BJ (cell line): ENCODE results near the gene POMT1. TPM values are rescaled to one million over a fixed set of nuclear protein-coding genes. Genes with fewer than 3 reads are reported as not detected.

Experiments
- CTCF ChIA-PET: fragments of 350-600 bp; formaldehyde crosslinking; extraction: SDS; loops from one replicate; lab custom pipeline; 2021; ENCODE audit warnings: antibody characterized with exemption, inconsistent platforms; lab: Yijun Ruan, JAX
- POLR2A ChIA-PET: fragments of 300-600 bp; sonication (Branson Sonifier 250); formaldehyde crosslinking; extraction: SDS; loops from one replicate; lab custom pipeline; 2021; ENCODE audit warnings: antibody characterized with exemption; lab: Charles Lee
- DNase-seq: peaks from one replicate; pipeline ENCODE4 v3.0.0-alpha.2; 2011; ENCODE audit warnings: low read depth
- H3K27me3 ChIP-seq: 2 replicates; pipeline ENCODE4 v1.6.0; 2011; ENCODE audit warnings: low read length; ENCODE audit not compliant: control insufficient read depth, insufficient read depth
- H3K36me3 ChIP-seq: 2 replicates; pipeline ENCODE4 v1.5.1; 2011; ENCODE audit warnings: low read length; ENCODE audit not compliant: control insufficient read depth, insufficient read depth
- H3K4me3 ChIP-seq: 2 replicates; pipeline ENCODE4 v1.5.1; 2011; ENCODE audit warnings: low read depth, mild to moderate bottlenecking, control low read depth, low read length
- polyA plus RNA-seq: library from polyadenylated mRNA; depleted of rRNA; stranded (reverse); fragments of >200 nt; gene quantifications from 2 replicates; pipeline ENCODE4 v1.2.3, GENCODE V29; 2011
- TF ChIP-seq, protein P1 (sequence below): IDR thresholded peaks from 2 replicates; pipeline ENCODE4 v1.5.1; 2011; ENCODE audit warnings: low read depth, mild to moderate bottlenecking, control low read depth, inconsistent platforms, low read length, moderate library complexity; ENCODE audit not compliant: insufficient read depth

Gene POMT1
- polyA plus RNA-seq, 1 experiment = 32.1 TPM

DNA sequence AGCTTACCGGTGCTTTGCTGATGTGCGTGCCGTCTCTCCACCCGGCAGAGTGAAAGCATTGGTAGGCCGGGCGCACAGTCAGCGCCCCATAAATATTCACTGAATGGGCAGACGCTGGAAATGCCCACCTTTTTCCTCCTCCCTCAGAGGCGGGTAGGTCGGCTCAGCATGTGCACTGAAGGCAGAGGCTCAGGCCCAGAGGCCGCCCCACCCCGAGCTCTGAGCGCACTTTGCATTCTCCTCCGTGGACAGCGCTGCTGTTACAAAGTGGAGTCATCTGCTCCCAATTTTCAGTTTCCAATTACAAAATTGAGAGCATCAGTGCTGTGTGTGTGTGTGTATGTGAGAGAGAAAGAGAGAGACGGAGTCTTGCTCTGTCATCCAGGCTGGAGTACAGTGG is 17.8 kb downstream of the POMT1 start:
- TF ChIP-seq, protein P1, sequence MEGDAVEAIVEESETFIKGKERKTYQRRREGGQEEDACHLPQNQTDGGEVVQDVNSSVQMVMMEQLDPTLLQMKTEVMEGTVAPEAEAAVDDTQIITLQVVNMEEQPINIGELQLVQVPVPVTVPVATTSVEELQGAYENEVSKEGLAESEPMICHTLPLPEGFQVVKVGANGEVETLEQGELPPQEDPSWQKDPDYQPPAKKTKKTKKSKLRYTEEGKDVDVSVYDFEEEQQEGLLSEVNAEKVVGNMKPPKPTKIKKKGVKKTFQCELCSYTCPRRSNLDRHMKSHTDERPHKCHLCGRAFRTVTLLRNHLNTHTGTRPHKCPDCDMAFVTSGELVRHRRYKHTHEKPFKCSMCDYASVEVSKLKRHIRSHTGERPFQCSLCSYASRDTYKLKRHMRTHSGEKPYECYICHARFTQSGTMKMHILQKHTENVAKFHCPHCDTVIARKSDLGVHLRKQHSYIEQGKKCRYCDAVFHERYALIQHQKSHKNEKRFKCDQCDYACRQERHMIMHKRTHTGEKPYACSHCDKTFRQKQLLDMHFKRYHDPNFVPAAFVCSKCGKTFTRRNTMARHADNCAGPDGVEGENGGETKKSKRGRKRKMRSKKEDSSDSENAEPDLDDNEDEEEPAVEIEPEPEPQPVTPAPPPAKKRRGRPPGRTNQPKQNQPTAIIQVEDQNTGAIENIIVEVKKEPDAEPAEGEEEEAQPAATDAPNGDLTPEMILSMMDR = no peak
- Histone ChIP-seq H3K4me3 (no peak overlapping the region), H3K27me3 (no peaks in the 10 kb centered on the region), H3K36me3 (peaks cover 48% of the 10 kb centered on the region)
- no peak for DNase-seq
- ChIA-PET CTCF (interaction anchor here (0.8 to 2.0 kb wide), 2 partner anchors 13 to 171 kb away, joined by 4 to 6 read pairs; no protein-coding TSS in a partner anchor), POLR2A (no interaction called here)

DNA sequence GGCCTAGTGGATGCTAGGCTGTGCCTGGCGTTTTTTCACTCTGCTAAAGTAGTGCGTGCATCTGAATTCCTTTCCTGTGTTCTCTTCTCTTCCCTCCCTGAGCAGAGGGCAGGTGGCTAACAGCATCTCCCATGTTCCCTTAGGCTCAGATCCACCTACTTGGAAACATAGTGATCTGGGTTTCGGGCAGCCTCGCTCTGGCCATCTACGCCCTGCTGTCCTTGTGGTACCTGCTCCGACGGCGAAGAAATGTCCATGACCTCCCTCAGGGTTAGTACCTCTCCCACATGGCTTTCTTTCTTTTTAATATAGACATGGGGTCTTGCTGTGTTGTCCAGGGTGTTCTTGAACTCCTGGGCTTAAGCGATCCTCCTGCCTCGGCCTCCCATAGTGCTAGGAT is 18.5 kb downstream of the POMT1 start:
- no peak for DNase-seq
- CTCF ChIA-PET = interaction anchor here (0.8 to 2.0 kb wide), 2 partner anchors 14 to 172 kb away, joined by 4 to 6 read pairs; no protein-coding TSS in a partner anchor
- peaks cover 46% of the 10 kb centered on the region for H3K36me3 ChIP-seq
- no peaks in the 10 kb centered on the region for H3K27me3 ChIP-seq
- POLR2A ChIA-PET = no interaction called here
- TF ChIP-seq, protein P1 = no peak
- H3K4me3 ChIP-seq = no peak overlapping the region

DNA sequence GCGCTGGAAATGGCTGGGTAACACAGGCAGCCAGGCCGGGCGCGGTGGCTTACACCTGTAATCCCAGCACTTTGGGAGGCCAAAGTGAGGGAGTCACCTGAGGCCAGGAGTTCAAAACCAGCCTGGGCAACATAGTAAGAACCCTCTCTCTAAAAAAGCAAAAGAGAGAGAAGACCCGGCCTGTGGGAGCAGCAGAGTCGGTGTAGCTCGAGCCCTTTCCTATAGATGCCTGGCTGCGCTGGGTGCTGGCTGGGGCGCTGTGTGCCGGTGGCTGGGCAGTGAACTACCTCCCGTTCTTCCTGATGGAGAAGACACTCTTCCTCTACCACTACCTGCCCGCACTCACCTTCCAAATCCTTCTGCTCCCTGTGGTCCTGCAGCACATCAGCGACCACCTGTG is 19.1 kb downstream of the POMT1 start:
- Histone ChIP-seq H3K36me3 (peaks cover 46% of the 10 kb centered on the region), H3K4me3 (no peak overlapping the region), H3K27me3 (no peaks in the 10 kb centered on the region)
- no peak for DNase-seq
- TF ChIP-seq, protein P1 = no peak
- POLR2A ChIA-PET = no interaction called here
- CTCF ChIA-PET = interaction anchor here (0.9 kb wide), 1 partner anchor 45 kb away, joined by 3 read pairs; no protein-coding TSS in a partner anchor

DNA sequence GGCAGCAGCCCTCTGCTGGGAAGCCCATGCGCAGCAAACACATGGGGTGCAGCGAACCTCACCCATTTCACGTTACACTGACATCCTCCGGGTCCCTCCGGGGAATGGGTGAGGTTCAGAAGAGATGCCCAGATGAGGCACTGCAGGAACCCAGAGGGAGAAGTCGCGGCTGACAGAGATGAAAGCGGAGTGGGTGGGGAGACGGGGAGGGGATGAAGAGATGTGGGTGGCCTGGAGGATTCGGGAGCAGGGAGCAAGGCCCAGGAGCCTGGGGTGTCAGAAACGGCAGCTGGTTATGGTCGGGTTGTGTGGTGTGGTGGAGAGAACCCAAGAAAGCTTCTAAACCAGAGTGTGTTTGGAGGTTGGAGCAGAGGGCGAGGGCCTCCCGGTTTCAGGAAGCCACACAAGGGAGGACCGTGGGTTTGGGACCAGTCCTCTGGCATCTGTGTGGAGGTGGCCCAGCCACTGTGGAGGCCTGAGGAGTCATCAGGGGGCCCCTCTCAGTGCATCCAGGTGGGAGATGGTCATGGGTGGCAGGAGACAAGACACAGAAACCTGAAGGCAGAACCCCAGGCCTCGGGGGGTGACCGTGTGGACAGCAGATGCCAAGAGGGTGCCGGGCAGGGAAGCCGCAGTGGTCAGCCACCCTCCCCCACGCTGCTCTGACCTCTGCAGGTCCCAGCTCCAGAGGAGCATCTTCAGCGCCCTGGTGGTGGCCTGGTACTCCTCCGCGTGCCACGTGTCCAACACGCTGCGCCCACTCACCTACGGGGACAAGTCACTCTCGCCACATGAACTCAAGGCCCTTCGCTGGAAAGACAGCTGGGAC is 19.8 kb downstream of the POMT1 start:
- ChIA-PET CTCF (interaction anchor here (0.9 kb wide), 1 partner anchor 45 kb away, joined by 3 read pairs; no protein-coding TSS in a partner anchor), POLR2A (no interaction called here)
- H3K36me3 ChIP-seq = peaks cover 47% of the 10 kb centered on the region
- H3K27me3 ChIP-seq = no peaks in the 10 kb centered on the region
- TF ChIP-seq, protein P1 = no peak
- no peak for DNase-seq
- H3K4me3 ChIP-seq = no peak overlapping the region

DNA sequence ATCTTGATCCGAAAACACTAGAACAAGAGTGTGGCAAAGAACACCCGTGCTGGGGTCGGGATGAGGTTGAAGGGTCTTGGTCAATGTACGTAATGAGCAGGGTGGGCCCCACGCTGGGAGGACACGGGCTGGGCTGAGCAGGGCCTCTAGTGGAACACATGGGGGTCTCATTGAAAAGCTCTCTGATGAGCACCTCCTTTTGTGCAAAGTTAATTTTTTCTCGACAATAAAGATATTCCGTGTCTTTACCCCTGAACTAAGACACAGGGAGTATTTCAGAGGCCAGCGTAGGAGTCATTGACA is 20.3 kb downstream of the POMT1 start:
- ChIA-PET POLR2A (no interaction called here), CTCF (no interaction called here)
- no peaks in the 10 kb centered on the region for H3K27me3 ChIP-seq
- H3K4me3 ChIP-seq = no peak overlapping the region
- no peak for DNase-seq
- H3K36me3 ChIP-seq = peaks cover 47% of the 10 kb centered on the region
- TF ChIP-seq, protein P1 = no peak
